Measurements from ENCODE around the gene IMP4.

GRCh38 chr2:130336877-130337734 is 5.6 kb upstream of the IMP4 start:
- no peak for TF ChIP-seq MAX (IDR thresholded peaks at IDR 0.05)
- no peak for TF ChIP-seq TAF1 (IDR thresholded peaks at IDR 0.05; ENCODE audit: low read depth)
- TF ChIP-seq REST (IDR thresholded peaks at IDR 0.05; ENCODE audit: low read depth) = no peak
- TF ChIP-seq EP300 (IDR thresholded peaks at IDR 0.05; ENCODE audit: borderline replicate concordance) = no peak
- TF ChIP-seq RAD21 (IDR thresholded peaks at IDR 0.05; ENCODE audit: low read depth) = no peak
- TF ChIP-seq YY1 (IDR thresholded peaks at IDR 0.05; ENCODE audit: low read depth) = no peak
- TF ChIP-seq USF1 (IDR thresholded peaks at IDR 0.05) = no peak
- no peak for TF ChIP-seq NFIC (IDR thresholded peaks at IDR 0.05)
- no peak for TF ChIP-seq ZBTB7A (IDR thresholded peaks at IDR 0.05; ENCODE audit: low read depth)
- TF ChIP-seq CEBPB (IDR thresholded peaks at IDR 0.05) = no peak
- TF ChIP-seq EGR1 (IDR thresholded peaks at IDR 0.05) = no peak
- TF ChIP-seq TCF12 (IDR thresholded peaks at IDR 0.05; ENCODE audit: low read depth) = no peak

All from Ishikawa (cell line).